ENCODE results near the gene POU2F1. TPM values are rescaled to one million over a fixed set of nuclear protein-coding genes. Genes with fewer than 3 reads are reported as not detected.

POU2F1 gene
- total RNA-seq, 1 experiment from 2014 or later = 25.3 TPM

DNA sequence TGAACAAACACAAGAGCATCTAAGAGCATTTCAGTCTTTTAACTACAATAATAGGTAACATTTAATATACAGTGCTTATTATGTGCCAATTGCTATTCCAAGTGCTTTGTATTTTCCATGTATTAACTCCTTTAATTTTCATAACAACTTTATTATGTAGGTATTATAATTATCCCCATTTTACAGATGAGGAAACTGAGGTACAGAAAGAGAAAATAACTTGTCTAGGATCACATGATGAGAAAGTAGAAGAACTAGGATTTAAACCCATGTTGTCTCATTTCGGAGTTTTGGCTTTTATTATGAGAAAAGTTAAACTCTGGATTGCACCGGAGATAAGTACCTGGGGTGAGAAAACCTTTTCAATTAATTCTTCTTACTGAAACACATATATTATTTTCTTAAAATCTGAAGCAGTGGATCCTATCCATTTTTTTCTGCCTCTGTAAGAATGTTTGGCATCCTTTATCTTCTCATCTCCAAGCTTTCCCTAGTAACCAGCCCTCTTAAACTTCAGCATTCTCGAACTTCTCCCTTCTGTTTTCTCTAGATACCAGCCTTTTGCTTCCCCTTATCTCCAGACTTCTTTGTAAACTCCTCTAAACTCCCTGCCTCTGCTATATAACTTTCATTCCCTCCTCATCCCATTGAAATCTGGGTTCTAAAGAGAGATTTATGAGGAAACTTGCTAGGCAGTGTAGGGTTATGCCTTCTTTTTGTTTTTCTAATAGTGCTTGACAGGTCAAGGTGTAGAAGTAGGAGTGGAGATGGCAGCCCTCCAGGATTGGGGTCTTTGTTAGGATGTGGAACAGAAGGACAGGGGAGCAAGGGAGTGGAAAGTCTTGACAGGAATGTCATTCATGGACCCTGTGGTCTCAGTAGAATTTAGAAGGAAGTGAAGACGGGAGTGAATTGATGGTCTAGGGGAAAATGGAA, 28.3 kb downstream of the POU2F1 start:
- H3K4me3 Mint-ChIP-seq (ENCODE audit: low read depth, unreplicated experiment) = no peak overlapping the region
- CTCF ChIA-PET = interaction anchor here (0.6 kb wide), 1 partner anchor 15 kb away, joined by 3 read pairs; no protein-coding TSS in a partner anchor
- no peaks in the 10 kb centered on the region for H3K36me3 Mint-ChIP-seq (ENCODE audit: insufficient read depth, unreplicated experiment)
- peaks cover 17% of the 10 kb centered on the region for H3K4me1 Mint-ChIP-seq (ENCODE audit: low read depth, unreplicated experiment)
- H3K27me3 Mint-ChIP-seq (ENCODE audit: unreplicated experiment) = no peaks in the 10 kb centered on the region
- H3K27ac Mint-ChIP-seq (ENCODE audit: unreplicated experiment) = no peak overlapping the region
- intact Hi-C loops (cut with micrococcal nuclease; ENCODE audit: unreplicated experiment) = no loop called here
- H3K9me3 Mint-ChIP-seq (ENCODE audit: low read depth, unreplicated experiment) = no peaks in the 10 kb centered on the region
- TF ChIP-seq, protein P1, sequence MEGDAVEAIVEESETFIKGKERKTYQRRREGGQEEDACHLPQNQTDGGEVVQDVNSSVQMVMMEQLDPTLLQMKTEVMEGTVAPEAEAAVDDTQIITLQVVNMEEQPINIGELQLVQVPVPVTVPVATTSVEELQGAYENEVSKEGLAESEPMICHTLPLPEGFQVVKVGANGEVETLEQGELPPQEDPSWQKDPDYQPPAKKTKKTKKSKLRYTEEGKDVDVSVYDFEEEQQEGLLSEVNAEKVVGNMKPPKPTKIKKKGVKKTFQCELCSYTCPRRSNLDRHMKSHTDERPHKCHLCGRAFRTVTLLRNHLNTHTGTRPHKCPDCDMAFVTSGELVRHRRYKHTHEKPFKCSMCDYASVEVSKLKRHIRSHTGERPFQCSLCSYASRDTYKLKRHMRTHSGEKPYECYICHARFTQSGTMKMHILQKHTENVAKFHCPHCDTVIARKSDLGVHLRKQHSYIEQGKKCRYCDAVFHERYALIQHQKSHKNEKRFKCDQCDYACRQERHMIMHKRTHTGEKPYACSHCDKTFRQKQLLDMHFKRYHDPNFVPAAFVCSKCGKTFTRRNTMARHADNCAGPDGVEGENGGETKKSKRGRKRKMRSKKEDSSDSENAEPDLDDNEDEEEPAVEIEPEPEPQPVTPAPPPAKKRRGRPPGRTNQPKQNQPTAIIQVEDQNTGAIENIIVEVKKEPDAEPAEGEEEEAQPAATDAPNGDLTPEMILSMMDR (IDR thresholded peaks at IDR 0.05; ENCODE audit: unreplicated experiment) = no peak
- BruUV-seq (replicated peaks) = no TSS peak
- no peak for DNase-seq

DNA sequence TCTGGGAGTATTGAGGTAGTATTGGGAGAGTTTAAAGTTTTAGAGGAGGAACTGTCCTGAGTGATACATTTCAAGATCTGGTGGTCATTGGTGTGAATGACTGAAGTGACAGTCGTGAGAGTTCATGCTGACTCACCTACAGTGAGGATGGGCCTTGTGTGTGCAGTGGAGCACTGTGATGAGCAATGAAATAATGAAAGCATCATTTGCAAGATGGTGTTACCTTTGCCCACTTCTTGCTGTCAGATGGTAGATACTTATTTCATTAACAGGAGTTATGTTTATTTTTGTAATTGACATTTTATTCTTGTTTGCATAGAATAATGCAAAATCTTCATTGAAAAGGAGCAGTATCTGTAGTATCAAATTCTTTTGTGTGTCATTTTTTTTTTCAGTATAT, 29.0 kb downstream of the POU2F1 start:
- Mint-ChIP-seq H3K36me3 (ENCODE audit: insufficient read depth, unreplicated experiment) (no peaks in the 10 kb centered on the region), H3K4me3 (ENCODE audit: low read depth, unreplicated experiment) (no peak overlapping the region), H3K27ac (ENCODE audit: unreplicated experiment) (no peak overlapping the region), H3K9me3 (ENCODE audit: low read depth, unreplicated experiment) (no peaks in the 10 kb centered on the region), H3K27me3 (ENCODE audit: unreplicated experiment) (no peaks in the 10 kb centered on the region), H3K4me1 (ENCODE audit: low read depth, unreplicated experiment) (peaks cover 17% of the 10 kb centered on the region)
- intact Hi-C loops (cut with micrococcal nuclease; ENCODE audit: unreplicated experiment) = no loop called here
- CTCF ChIA-PET = no interaction called here
- TF ChIP-seq, protein P1 (IDR thresholded peaks at IDR 0.05; ENCODE audit: unreplicated experiment) = no peak
- DNase-seq = no peak
- BruUV-seq (replicated peaks) = no TSS peak

DNA sequence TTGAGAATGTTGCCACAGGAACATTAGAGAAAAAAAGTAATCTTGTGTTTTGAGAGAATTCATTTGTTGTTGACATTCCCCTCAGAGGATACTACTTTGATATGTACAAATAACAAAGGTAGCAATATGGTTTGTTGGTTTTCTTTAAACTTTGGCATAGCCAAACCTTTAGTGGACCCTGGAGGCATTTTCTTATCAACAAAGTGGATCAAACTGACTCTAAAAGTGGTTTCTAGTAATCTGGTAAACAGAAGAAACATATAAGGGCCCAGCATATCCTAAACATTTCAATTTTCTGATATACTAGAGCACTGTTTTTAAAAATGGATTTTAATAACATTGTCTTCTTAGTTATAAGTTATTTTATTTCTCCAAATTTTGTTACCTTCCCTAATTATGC, 29.8 kb downstream of the POU2F1 start:
- H3K36me3 Mint-ChIP-seq (ENCODE audit: insufficient read depth, unreplicated experiment) = no peaks in the 10 kb centered on the region
- intact Hi-C loops (cut with micrococcal nuclease; ENCODE audit: unreplicated experiment) = no loop called here
- H3K4me3 Mint-ChIP-seq (ENCODE audit: low read depth, unreplicated experiment) = no peak overlapping the region
- no peaks in the 10 kb centered on the region for H3K9me3 Mint-ChIP-seq (ENCODE audit: low read depth, unreplicated experiment)
- no peaks in the 10 kb centered on the region for H3K27me3 Mint-ChIP-seq (ENCODE audit: unreplicated experiment)
- TF ChIP-seq, protein P1 (IDR thresholded peaks at IDR 0.05; ENCODE audit: unreplicated experiment) = no peak
- DNase-seq = no peak
- CTCF ChIA-PET = no interaction called here
- H3K27ac Mint-ChIP-seq (ENCODE audit: unreplicated experiment) = no peak overlapping the region
- no TSS peak for BruUV-seq (replicated peaks)
- H3K4me1 Mint-ChIP-seq (ENCODE audit: low read depth, unreplicated experiment) = peaks cover 17% of the 10 kb centered on the region

DNA sequence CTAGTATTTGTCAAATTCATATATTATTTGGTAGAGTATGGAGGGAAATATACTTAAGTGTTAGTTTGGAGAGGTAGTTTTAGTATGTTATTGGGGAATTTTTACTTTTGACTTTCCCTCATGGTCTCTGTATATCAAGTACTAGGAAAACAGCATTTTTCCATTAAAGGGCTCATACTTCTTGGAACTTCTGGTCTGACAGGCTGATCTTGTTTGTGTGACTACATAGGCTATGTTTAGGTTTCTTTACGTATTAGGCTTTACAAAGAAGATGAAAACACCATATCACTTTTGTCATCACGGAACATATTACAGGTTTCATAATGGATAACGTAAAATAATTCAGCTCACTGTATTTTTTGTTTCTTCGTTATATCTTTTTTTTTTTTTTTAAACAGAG, 30.8 kb downstream of the POU2F1 start:
- H3K9me3 Mint-ChIP-seq (ENCODE audit: low read depth, unreplicated experiment) = no peaks in the 10 kb centered on the region
- no peak for DNase-seq
- H3K27me3 Mint-ChIP-seq (ENCODE audit: unreplicated experiment) = no peaks in the 10 kb centered on the region
- no peaks in the 10 kb centered on the region for H3K36me3 Mint-ChIP-seq (ENCODE audit: insufficient read depth, unreplicated experiment)
- peaks cover 17% of the 10 kb centered on the region for H3K4me1 Mint-ChIP-seq (ENCODE audit: low read depth, unreplicated experiment)
- intact Hi-C loops (cut with micrococcal nuclease; ENCODE audit: unreplicated experiment) = no loop called here
- TF ChIP-seq, protein P1 (IDR thresholded peaks at IDR 0.05; ENCODE audit: unreplicated experiment) = no peak
- BruUV-seq (replicated peaks) = no TSS peak
- CTCF ChIA-PET = no interaction called here
- no peak overlapping the region for H3K4me3 Mint-ChIP-seq (ENCODE audit: low read depth, unreplicated experiment)
- H3K27ac Mint-ChIP-seq (ENCODE audit: unreplicated experiment) = no peak overlapping the region
